Measurements from ENCODE around the gene GALNT17.

DNA sequence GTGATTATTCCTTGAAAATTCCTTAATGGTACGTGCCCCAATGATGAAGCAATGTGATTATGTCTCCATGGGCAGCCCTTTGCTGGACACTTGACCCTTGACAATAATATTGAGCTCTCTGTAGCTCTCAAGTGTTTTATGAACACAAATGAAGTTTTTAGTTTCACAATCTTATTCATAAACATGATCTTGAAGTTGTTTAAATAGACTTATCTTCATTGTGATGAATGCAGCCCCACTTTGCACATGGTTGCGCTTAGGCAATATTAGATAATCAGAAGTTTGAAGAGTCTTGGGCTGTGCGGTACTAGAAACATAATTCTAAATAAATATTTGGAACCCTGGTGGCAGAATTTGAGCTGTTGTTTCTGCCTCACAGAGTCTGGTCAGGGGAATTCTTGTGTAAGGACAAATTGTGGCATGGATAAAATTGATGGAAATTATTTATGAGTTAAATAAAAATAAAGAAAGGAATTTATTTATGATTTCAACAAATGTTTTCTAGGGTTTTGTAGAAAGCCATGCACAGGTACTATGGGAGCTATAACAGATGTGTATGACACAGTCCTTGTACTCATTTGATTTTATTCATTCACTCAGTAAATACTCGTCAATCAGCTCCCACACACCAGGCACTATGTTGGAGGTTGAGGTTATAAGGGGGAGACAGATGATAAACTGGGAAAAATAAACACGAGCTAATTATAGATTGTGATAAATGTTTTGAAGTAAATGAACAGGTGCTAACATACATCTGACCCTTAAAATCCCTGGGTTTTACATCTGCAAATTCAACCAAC is 217.9 kb downstream of the GALNT17 start:
- TF ChIP-seq CTCF (IDR thresholded peaks at IDR 0.05) (no peak), POLR2A (IDR thresholded peaks at IDR 0.05) (no peak)
